NCI-H146 (cell line): ENCODE measurements around the gene GPR25.
A peak's percentile ranks its signal among the peaks of the same experiment; 100 is the strongest.
"Not testable (repeated sequence)": the region's sequence is repeated elsewhere in the genome, so short reads cannot be mapped to it uniquely, and the experiment has no call there.

ENCODE experiments used
- DNase-seq: peaks from one replicate; lab custom pipeline; 2025; lab: John Stamatoyannopoulos, UW

Gene GPR25

DNA sequence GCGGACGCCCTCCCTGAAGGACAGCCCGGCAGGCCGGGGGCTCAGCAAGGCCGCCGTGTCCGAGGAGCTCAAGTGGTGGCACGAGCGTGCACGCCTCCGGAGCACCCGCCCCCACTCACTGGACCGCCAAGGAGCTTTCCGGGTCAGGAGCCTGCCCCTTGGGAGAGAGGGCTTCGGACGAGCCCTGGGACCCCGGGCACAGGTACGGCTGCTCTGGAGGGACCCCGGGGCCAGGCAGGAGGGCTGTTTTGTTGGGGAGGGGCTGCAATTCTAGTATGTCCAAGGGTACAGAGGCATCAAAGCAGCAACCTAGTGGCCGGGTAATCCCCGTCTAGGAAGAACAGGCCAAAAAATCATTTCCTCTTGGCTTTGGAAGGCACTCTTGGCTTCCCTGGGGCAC is 39.2 kb downstream of the GPR25 start:
- DNase-seq: not testable (repeated sequence)

DNA sequence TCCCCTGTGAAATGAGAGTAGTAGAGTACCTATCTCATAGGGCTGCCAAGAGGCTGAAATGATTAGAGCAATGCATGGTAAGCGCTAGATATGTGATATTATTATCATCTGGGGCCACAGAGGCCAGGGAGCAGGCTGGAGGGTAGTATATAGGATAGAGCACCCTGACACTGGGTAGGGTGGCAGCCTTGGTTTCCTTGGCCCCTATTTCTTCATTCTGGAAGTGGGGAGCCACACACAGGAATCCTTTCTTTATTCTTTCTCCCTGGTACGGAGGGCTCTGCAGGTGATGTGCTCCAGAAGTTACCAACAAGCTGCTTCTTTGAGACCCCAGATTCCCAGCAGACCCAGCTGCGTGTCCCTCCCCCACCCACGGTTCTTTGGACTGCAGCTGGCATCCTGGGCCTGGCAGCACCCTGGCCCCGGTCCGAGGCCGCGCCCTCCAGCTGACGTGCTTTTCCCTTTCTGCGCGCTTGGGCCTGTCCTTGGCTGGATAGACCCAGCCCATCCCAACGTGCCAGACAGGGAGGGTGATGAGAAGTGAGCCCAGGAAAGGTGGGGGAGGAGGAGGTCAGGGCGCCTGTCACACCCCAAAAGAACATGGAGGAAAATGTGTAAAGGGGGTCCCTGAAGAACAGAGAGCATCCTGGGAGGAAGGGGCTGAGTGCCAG is 40.1 kb downstream of the GPR25 start:
- no peak for DNase-seq

DNA sequence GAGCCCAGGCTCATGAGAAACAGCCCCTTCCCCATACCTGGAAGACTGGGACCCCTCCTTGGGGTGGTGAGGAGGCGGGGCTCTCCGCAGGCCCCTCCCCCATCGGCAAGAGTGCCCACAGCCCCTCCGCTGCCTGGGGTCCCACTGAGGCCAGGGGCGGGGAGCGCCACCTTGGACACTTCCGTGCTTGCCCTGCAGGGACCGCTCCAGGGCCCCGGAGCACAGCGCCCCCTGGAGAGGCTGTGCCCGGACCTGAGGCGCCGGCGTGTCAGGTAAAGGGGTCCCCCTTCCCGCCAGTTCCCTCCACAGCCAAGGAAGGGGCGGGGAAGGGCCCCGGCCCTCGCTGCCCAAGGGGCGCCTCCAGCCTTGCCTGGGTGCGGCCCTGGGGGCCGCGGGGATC is 43.4 kb downstream of the GPR25 start:
- DNase-seq: no peak

DNA sequence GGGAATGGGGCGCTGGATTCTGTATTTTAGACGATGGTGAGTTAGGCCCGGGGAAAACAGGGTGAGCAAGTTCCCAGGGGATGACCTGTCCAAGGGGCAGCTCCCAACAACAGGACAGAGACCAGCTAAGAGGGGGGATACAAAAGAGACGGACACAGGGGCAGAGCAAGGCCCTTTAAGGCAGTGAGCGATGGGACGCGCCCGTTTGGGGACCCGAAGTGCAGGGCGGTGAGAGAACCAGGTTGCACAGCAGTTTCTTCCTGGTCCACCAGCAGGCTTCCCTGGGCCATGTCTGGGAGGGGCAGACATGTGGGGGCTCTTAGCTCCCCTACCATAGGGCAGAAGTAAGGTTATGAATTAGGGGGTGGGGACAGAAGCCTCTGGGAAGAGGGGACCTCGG is 43.9 kb downstream of the GPR25 start:
- no peak for DNase-seq

DNA sequence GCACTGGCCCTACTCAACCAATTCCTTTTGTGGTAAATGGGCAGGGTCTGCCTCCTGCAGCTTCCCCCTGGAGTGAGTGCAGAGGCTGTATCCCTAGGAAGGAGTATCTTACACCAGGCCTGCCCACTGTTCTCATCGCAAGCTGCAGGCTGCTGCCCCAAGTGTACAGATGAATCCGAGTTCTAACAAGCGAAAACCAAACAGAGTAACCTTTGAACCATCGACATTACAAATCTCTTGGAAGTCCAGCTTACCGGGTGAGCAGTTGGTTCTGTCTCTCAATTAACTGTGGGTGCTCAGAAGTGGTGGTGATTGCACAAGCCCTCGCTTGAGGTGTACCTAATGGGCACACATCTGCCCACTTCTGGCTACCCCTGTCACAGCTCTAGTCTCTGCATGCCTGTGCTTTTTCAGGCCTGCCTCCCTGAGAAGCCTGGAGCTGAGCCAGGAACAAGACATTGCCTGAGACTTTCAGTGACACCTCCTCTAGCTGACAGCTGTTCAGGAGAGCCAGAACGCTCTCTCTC is 44.6 kb downstream of the GPR25 start:
- DNase-seq: no peak

DNA sequence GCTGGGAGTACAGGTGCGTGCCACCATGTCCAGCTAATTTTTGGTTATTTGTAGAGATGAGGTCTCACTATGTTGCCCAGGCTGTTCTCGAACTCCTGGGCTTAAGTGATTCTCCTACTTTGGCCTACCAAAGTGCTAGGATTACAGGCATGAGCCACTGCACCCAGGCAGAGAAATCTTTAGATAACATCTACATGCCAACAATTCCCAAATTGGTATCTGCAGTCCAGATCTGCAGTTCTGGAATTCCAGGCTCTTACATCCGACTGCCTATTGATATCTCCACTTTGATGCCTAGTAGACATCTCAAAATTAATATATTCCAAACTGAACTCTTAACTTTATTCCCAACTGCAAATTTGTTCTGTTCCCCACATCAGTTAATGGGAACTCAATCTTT is 45.2 kb downstream of the GPR25 start:
- DNase-seq: no peak

DNA sequence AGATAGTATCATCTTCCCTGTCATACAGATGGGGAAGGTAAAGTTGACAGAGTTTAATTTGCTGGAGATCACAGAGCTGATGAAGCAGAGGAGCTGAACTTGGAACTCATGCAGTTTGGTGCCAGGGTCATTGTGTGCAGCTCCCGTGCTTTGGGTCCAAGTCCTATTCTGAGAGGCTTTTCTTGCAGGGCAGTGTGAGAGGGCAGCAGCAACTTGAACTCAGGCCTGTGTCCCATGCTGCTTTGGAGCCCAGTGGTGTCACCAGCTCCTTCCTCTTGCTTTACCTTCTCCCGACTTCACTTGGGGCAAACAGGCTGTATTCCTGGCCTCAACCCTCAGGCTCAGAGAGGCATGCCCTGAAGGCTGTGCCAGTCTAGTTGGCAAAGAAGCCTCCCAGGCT is 46.6 kb downstream of the GPR25 start:
- no peak for DNase-seq

DNA sequence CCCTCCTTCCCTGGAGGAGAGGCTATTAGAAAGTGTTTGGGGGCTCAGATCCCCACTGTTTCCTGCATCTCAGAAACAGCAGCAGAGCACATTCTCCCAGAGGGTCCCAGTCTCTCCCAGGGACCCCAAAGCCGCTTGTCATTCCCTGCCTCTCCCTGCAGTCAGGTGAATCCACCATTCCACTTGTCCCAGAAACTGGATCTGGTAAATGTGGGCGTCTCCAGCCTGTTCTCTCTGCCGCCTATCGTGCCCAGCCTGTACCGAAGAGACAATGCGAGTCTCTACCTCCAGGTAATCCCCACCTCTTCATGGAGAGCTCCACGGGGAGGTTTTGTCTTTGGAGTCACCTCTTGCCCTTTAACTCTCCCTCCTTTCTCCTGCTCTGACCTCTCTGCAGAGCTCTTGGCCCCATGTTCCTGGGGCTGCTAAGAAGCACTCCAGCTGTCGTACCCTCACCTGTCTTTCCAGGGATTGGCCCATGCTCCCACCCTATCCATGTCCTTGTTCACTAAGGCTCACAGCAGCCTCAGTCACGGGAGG is 48.9 kb downstream of the GPR25 start:
- peak; percentile 47 for DNase-seq

DNA sequence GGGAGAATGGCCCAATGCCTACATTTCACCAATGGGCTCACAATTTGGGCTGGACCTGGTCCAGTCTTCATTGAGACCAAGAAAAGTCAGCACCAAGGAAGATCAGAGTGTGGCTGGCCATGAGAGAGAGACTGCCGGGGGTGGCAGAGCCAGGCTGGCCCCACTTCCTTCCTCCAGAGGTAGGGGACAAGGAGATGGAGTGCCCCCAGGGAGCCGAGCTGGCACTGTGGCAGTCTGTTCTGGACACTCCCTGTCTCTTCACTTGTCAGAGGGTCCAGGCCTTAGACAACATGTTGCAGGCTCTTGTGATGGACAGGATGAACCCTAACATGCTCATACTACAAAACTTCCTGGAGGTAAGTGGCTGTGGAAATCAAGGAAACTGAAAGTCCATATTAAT is 49.6 kb downstream of the GPR25 start:
- DNase-seq: no peak

DNA sequence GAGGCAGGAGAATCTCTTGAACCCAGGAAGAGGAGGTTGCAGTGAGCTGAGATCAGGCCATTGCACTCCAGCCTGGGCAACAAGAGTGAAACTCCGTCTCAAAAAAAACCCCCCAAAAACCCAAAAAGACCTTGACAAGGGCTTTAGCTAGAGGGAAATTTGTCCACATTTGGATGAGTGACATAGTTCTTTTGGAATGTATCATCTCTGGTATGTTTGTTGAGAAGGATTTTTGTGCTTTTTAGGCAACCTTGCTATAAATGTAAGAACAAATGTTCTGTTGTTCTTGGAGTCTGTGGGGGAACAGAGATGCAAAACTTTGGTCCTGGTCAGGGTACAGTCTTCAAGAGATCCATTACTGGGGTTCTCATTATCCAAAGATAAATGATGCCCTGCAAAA is 50.8 kb downstream of the GPR25 start:
- DNase-seq: no peak
